ENCODE data around the gene GCDH.
A peak's percentile ranks its signal among the peaks of the same experiment; 100 is the strongest.
"Not testable (repeated sequence)": the region's sequence is repeated elsewhere in the genome, so short reads cannot be mapped to it uniquely, and the experiment has no call there.

Gene GCDH

GRCh38 chr19:12890787-12891552 lies at the start of gene GCDH:
GCDH (plus strand) TSS chr19:12891160; CDS start chr19:12891305, 145 bp downstream.
- DNase-seq (ENCODE audit: low spot score) = peak; percentile 99

GRCh38 chr19:12842511-12842910 lies 48.4 kb upstream of the GCDH start:
- no peak for DNase-seq (ENCODE audit: low spot score)

- DNase-seq (ENCODE audit: low spot score) = no peak
These were observed 47.6 kb upstream of the GCDH start for GRCh38 chr19:12843328-12843727.

- DNase-seq (ENCODE audit: low spot score) = no peak
These were observed 46.8 kb upstream of the GCDH start for GRCh38 chr19:12843999-12844732.

GRCh38 chr19:12846613-12847012 lies 44.3 kb upstream of the GCDH start:
- DNase-seq (ENCODE audit: low spot score) = not testable (repeated sequence)

- DNase-seq (ENCODE audit: low spot score) = peak; percentile 82
These were observed 43.5 kb upstream of the GCDH start for GRCh38 chr19:12847159-12848139.

GRCh38 chr19:12856653-12857052 lies 34.3 kb upstream of the GCDH start:
- no peak for DNase-seq (ENCODE audit: low spot score)

GRCh38 chr19:12858041-12858928 lies 32.7 kb upstream of the GCDH start:
- DNase-seq (ENCODE audit: low spot score) = no peak

GRCh38 chr19:12859546-12859945 lies 31.4 kb upstream of the GCDH start:
- DNase-seq (ENCODE audit: low spot score) = no peak

GRCh38 chr19:12864143-12864542 lies 26.8 kb upstream of the GCDH start:
- DNase-seq (ENCODE audit: low spot score) = no peak

GRCh38 chr19:12864721-12865715 lies 25.9 kb upstream of the GCDH start:
- DNase-seq (ENCODE audit: low spot score) = no peak

GRCh38 chr19:12865746-12866415 lies 25.1 kb upstream of the GCDH start:
- no peak for DNase-seq (ENCODE audit: low spot score)

GRCh38 chr19:12866416-12867119 lies 24.4 kb upstream of the GCDH start:
- DNase-seq (ENCODE audit: low spot score) = no peak

- DNase-seq (ENCODE audit: low spot score) = peak; percentile 48
These were observed 23.6 kb upstream of the GCDH start for GRCh38 chr19:12867120-12868099.

- DNase-seq (ENCODE audit: low spot score) = no peak
These were observed 22.3 kb upstream of the GCDH start for GRCh38 chr19:12868540-12869112.

- no peak for DNase-seq (ENCODE audit: low spot score)
These were observed 19.3 kb upstream of the GCDH start for GRCh38 chr19:12871681-12872080.

GRCh38 chr19:12872255-12872654 lies 18.7 kb upstream of the GCDH start:
- DNase-seq (ENCODE audit: low spot score) = no peak

Measured in LoVo (cell line).